Rectal smooth muscle tissue (tissue), 1 donor: ENCODE measurements around the gene BCL11A.

ENCODE experiments used
- H3K27ac ChIP-seq: one replicate; pipeline ENCODE4 v1.7.0; 2013; ENCODE audit warnings: low read depth, low read length, inconsistent platforms
- H3K27me3 ChIP-seq: one replicate; pipeline ENCODE4 v1.7.0; 2013; ENCODE audit warnings: low read length; ENCODE audit not compliant: control insufficient read depth, insufficient read depth
- H3K36me3 ChIP-seq: one replicate; pipeline ENCODE4 v1.7.0; 2013; ENCODE audit warnings: low read length; ENCODE audit not compliant: control insufficient read depth, insufficient read depth
- H3K4me1 ChIP-seq: one replicate; pipeline ENCODE4 v1.7.0; 2013; ENCODE audit warnings: low read length; ENCODE audit not compliant: control insufficient read depth, insufficient read depth
- H3K4me3 ChIP-seq: one replicate; pipeline ENCODE4 v1.7.0; 2013; ENCODE audit warnings: low read length
- H3K9ac ChIP-seq: one replicate; pipeline ENCODE4 v1.7.0; 2013; ENCODE audit warnings: low read length

BCL11A gene

DNA sequence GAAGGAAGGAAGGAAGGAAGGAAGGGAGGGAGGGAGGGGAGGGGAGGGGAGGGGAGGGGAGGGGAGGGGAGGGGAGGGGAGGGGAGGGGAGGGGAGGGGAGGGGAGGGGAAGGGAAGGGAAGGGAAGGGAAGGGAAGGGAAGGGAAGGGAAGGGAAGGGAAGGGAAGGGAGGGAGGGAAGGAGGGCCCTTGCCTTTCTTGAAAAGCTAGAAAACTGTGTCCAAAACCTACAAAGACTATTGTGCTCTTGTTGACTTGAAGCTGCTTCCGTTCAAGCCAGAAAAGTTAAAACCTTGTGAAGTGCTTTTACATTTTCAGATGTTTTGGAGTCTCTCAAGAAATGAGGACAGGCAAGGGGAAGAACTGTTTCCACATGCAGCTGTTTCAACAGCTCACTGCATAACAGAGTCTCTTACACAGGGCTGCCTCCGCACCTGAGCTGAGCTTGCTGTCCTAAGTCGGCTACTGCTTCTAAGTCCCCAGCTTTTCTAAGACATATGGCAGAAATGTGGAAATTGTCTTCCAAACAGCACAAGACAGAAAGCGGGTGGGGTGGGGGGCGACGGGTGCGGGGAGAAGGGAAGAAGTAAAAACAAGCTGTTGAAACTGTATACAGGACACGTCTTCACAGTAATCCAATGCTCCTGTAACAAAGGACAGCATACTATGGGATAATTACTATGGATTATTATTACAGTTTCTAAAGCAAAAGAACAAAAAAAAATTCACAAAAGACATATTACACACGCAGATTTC lies 46.1 kb downstream of the BCL11A start:
- peaks cover 9% of the 10 kb centered on the region for H3K4me1 ChIP-seq
- no peak overlapping the region for H3K4me3 ChIP-seq
- H3K9ac ChIP-seq = no peak overlapping the region
- no peaks in the 10 kb centered on the region for H3K36me3 ChIP-seq
- no peak overlapping the region for H3K27ac ChIP-seq
- no peaks in the 10 kb centered on the region for H3K27me3 ChIP-seq

DNA sequence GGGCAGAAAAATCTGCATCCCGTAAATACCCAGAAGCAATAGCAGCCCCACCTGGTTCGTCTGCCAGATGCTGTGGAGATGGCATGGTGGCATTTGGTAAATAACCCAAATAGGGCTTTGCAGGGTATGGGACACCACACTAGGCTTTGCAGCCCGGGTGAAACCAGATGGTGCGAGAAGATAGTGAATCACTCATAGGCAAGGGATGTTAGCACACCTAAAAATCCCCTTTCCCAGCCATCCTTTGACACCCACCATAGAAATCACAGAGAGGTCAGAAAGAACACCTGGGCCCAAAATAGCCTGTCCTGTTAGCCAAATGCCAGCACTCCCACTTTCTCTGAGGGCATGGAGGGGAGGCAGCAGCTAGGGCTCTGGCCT lies 47.6 kb downstream of the BCL11A start:
- no peak overlapping the region for H3K4me3 ChIP-seq
- H3K4me1 ChIP-seq = peaks cover 12% of the 10 kb centered on the region
- no peaks in the 10 kb centered on the region for H3K27me3 ChIP-seq
- H3K27ac ChIP-seq = no peak overlapping the region
- H3K9ac ChIP-seq = no peak overlapping the region
- H3K36me3 ChIP-seq = no peaks in the 10 kb centered on the region

DNA sequence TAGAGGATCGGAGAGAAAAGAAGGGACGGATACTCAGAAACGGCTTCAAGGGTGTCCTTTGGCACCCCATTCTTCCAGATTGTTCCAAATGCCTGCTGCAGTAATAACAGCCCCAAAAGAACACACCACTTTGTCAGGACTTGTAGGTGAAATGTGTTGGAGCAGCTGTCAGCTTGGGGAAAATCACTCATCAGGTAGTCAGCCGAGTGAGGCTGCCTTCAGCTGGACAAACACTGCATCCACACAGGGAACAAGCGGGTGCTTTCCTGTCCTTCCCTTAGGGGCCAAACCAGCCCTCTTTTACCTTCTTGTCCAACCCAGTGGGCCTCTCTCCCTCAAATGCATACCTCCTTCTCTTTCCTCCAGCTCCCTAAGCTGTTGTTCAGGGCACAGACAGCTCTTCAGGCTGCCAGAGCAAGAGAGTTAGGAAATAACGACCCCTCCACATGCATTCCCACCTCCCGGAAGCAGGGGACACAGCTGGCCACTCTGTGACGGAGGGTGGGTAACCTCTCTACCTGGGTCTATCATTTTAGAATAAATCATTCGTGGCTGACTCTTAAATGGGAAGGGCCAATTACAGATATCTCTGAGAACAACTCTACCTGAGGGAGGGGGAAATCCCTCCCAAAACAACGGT lies 48.1 kb downstream of the BCL11A start:
- H3K9ac ChIP-seq = no peak overlapping the region
- H3K27me3 ChIP-seq = no peaks in the 10 kb centered on the region
- H3K4me1 ChIP-seq = peaks cover 12% of the 10 kb centered on the region
- H3K4me3 ChIP-seq = no peak overlapping the region
- no peak overlapping the region for H3K27ac ChIP-seq
- no peaks in the 10 kb centered on the region for H3K36me3 ChIP-seq

DNA sequence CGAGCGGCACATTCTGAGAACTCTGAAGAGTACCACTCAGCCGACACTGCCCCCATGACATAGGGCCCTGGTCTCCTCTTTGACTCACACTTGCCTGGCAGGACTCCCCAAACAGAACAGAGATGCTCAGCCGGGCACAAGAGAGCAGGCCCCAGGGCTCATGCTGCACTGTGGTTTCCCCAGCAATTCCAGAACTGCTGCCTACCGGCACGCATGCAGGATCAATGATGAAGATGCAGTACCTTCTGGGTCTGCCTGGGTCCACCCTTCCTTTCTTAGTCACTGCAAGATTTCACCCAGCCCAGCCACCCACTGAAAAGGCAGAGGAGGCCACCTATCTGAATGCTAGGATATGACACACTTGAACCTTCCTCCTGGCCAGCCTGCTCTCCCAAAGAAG lies 49.4 kb downstream of the BCL11A start:
- Histone ChIP-seq H3K27ac (peak overlapping the region; percentile 32), H3K36me3 (no peaks in the 10 kb centered on the region), H3K4me1 (peaks cover 12% of the 10 kb centered on the region), H3K4me3 (no peak overlapping the region), H3K9ac (no peak overlapping the region), H3K27me3 (no peaks in the 10 kb centered on the region)

DNA sequence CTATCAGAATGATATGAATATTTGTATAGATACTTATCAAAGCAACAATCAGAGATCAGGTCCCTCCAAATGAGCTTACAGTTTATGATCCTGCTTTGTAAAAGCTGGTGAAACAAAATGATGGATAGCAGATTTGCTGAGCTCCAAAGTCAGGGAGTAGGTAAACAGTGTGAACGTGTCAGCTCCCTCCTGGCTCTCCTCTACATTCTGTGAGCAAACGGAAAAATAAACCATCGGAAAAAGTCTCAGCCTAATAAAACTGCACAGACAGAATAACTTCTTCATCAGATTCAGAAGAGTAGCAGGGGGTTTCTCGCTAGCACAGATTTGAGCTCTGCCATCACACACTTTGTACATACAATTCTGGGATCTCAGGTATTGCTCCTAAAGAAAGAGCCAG lies 51.3 kb downstream of the BCL11A start:
- Histone ChIP-seq H3K27ac (peak overlapping the region; percentile 10), H3K4me1 (peaks cover 3% of the 10 kb centered on the region), H3K36me3 (no peaks in the 10 kb centered on the region), H3K9ac (no peak overlapping the region), H3K27me3 (no peaks in the 10 kb centered on the region), H3K4me3 (no peak overlapping the region)

DNA sequence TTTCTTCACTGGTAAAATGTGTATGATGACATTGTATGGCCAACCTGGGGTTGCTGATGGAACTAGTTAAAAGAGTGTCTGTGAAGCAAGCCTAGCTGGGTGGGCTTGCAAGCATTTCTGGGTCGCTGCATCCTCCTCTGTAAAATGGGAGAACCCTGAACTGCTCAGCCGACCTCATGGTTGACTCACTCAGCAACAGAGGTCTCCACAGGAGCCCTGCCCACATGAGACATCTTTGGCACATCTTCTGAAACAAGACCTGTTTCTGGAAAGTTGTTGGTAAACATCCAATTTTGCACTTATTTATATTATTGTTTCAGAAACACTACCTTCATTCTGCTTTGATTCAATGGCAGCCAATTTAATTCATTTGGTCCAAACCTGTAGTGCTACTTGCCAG lies 52.6 kb downstream of the BCL11A start:
- Histone ChIP-seq H3K4me3 (no peak overlapping the region), H3K27me3 (no peaks in the 10 kb centered on the region), H3K4me1 (peaks cover 3% of the 10 kb centered on the region), H3K9ac (no peak overlapping the region), H3K36me3 (no peaks in the 10 kb centered on the region), H3K27ac (no peak overlapping the region)

DNA sequence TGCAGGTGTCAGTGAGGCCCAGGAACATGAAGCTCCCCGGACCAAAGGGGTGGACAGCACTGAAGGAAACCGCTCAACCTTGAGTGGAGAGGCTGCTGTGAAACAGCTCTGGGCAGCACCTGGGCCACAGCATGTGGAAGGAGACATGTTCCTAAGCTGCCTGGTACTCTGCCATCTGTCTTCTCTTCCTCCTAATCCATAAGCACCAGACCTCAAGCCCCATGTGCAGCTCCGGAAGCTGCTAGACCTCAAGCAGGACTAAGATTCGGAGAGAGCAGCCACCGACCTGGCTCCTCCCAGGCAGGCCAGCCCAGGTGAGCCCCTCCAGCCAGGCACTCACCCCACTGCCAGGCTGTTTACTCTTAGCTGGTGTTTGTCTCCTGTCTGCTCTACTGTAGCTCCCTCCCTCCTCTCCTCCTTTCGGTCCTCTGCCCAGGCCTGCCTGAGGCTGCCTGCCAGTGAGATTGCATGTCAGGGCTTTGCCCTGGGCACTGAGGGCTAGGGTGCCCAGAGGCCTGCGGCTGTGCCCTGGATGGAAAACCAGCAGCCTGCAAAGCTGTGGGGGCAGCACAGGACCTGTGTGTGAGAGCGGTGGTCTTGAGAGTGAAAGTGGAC lies 53.7 kb downstream of the BCL11A start:
- Histone ChIP-seq H3K27me3 (no peaks in the 10 kb centered on the region), H3K4me3 (no peak overlapping the region), H3K9ac (no peak overlapping the region), H3K4me1 (peaks cover 3% of the 10 kb centered on the region), H3K27ac (no peak overlapping the region), H3K36me3 (no peaks in the 10 kb centered on the region)

DNA sequence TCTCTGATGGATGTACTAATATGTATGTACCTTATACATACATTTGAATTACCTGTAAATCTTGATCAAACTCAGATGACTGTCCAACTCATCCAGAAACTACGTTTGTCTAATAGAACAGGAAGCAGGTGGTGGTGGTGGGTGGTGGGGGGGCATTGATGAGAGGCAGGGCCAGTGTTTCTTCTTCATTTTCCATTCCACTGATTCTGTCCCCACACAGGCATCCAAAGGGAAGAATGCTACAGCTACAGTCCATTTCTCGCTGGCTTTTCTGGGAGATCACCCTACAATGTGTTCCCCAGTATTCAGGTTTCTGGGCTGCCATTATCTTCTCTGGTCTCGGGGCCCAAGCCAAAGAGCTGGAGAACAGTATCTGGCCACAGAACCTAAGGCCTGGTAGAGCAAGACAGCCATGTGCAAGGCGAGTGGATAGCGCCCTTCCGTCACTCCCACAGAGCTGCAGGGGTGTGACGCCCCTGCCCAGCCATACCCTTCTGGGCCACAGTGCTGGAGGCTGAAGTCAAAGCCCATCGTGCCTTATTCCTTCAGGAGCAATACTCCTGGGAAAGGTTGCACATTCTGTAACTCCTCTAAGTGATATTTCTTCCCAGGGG lies 54.5 kb downstream of the BCL11A start:
- H3K27ac ChIP-seq = no peak overlapping the region
- peaks cover 3% of the 10 kb centered on the region for H3K4me1 ChIP-seq
- H3K4me3 ChIP-seq = no peak overlapping the region
- H3K27me3 ChIP-seq = no peaks in the 10 kb centered on the region
- no peaks in the 10 kb centered on the region for H3K36me3 ChIP-seq
- no peak overlapping the region for H3K9ac ChIP-seq

DNA sequence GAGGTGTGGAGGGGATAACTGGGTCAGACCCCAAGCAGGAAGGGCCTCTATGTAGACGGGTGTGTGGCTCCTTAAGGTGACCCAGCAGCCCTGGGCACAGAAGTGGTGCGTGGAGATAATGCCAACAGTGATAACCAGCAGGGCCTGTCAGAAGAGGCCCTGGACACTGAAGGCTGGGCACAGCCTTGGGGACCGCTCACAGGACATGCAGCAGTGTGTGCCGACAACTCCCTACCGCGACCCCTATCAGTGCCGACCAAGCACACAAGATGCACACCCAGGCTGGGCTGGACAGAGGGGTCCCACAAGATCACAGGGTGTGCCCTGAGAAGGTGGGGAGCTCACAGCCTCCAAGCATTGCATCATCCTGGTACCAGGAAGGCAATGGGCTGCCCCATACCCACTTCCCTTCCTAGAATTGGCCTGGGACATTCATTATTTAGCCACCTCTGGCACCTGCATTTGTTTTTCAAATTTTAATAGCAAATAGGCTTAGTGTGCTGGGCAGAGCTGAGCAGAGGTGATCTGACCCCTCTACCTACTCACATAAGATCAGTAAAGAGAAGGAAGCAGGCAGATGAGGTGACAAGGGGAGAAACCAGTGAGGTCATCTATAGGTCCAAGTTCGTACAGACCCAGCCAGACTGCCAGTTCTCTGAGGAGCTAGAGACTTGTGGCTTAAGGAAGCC lies 55.2 kb downstream of the BCL11A start:
- H3K9ac ChIP-seq = no peak overlapping the region
- peaks cover 3% of the 10 kb centered on the region for H3K4me1 ChIP-seq
- H3K27ac ChIP-seq = no peak overlapping the region
- no peaks in the 10 kb centered on the region for H3K36me3 ChIP-seq
- no peaks in the 10 kb centered on the region for H3K27me3 ChIP-seq
- H3K4me3 ChIP-seq = no peak overlapping the region

DNA sequence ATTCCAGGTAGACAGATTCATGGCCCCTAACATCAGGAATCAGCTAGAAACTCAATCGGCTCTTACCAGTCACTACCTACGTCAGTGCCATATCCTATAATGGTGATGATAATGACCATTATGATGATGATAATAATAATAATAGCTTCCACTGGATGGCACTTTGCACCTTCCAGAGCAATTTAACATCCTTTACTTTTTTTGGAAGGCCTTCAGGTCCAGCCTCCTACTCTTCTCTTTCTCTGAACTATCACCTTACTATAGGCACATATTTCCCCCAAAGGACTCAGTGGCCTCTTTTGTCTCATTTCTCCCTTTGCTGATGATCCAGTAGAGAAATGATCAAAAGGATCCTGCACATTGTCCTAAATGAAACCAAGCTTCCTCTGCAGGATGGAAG lies 56.0 kb downstream of the BCL11A start:
- no peak overlapping the region for H3K9ac ChIP-seq

DNA sequence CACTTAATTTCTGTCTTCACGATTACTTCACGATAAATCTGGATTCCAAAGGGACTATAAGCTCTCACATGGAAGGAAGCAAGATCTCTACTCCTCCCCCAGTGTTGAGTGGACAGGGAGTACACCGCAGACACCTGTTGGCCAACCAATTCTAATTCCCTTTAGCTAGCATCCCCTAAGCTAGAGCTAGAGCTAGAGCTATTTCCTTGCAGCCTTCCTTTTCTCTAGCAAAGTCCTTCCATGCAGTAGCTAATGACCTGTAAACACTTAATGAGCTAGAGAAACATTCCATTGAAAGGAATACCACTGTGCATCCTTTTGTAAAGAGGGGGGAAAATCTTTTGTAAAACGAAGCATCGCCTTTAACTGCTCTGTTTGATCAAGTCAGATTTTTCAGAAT lies 56.5 kb downstream of the BCL11A start:
- no peak overlapping the region for H3K9ac ChIP-seq
- no peak overlapping the region for H3K27ac ChIP-seq
- no peaks in the 10 kb centered on the region for H3K36me3 ChIP-seq
- H3K4me1 ChIP-seq = peaks cover 3% of the 10 kb centered on the region
- no peak overlapping the region for H3K4me3 ChIP-seq
- H3K27me3 ChIP-seq = no peaks in the 10 kb centered on the region

More for the DNA sequence above, 56.0 kb downstream of the BCL11A start:
- no peaks in the 10 kb centered on the region for H3K27me3 ChIP-seq
- H3K4me1 ChIP-seq = peaks cover 3% of the 10 kb centered on the region
- H3K36me3 ChIP-seq = no peaks in the 10 kb centered on the region
- no peak overlapping the region for H3K4me3 ChIP-seq
- H3K27ac ChIP-seq = no peak overlapping the region

DNA sequence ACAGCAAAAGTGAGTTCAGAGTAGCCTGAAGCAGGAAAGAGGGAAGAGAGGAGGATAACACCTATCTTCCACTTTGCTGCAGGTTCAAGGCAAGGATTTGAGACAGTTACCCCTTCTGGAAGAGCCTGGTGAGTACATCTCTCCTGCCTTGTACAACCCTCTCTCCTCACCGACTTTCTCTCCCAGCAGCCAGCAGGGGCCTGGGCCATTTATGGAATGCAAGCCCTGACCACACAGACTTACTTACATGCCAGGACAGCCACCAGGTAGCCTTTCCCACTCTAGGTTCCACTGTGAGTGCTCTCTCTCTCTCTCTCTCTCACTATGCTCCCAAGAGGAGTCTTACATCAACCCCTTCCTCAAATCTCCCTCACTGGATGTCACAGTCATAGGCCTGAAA lies 57.0 kb downstream of the BCL11A start:
- Histone ChIP-seq H3K9ac (no peak overlapping the region), H3K4me3 (no peak overlapping the region), H3K4me1 (no peaks in the 10 kb centered on the region), H3K36me3 (no peaks in the 10 kb centered on the region), H3K27ac (no peak overlapping the region), H3K27me3 (no peaks in the 10 kb centered on the region)
